Nephron progenitor cell (in vitro differentiated cells): ENCODE results near the gene SPX.

Experiments
- DNase-seq: peaks from one replicate; pipeline ENCODE4 v3.0.0; 2021
- H3K27ac Mint-ChIP-seq: 2 replicates; pipeline ENCODE4 v1.8.0; 2021; ENCODE audit warnings: mild to moderate bottlenecking, moderate library complexity, mixed read lengths
- H3K27me3 Mint-ChIP-seq: 2 replicates; pipeline ENCODE4 v1.8.0; 2021; ENCODE audit warnings: mild to moderate bottlenecking, low read depth, mixed read lengths; ENCODE audit not compliant: poor library complexity
- H3K36me3 Mint-ChIP-seq: 2 replicates; pipeline ENCODE4 v1.8.0; 2021; ENCODE audit warnings: low read depth, mixed read lengths
- H3K4me1 Mint-ChIP-seq: 2 replicates; pipeline ENCODE4 v1.8.0; 2021; ENCODE audit warnings: mixed read lengths
- H3K4me3 Mint-ChIP-seq: 2 replicates; pipeline ENCODE4 v1.8.0; 2021; ENCODE audit warnings: mild to moderate bottlenecking, moderate library complexity, mixed read lengths
- H3K9me3 Mint-ChIP-seq: 2 replicates; pipeline ENCODE4 v1.8.0; 2021; ENCODE audit warnings: mild to moderate bottlenecking, moderate library complexity, mixed read lengths
- CTCF ChIP-seq: fragments of 200-600 bp; sonication (generic); IDR thresholded peaks from 2 replicates; pipeline ENCODE4 v1.5.0; 2021; ENCODE audit warnings: antibody characterized with exemption

Gene SPX

GRCh38 chr12:21568115-21568514 lies 42.0 kb downstream of the SPX start:
- Mint-ChIP-seq H3K36me3 (no peaks in the 10 kb centered on the region), H3K27me3 (no peaks in the 10 kb centered on the region), H3K4me1 (no peaks in the 10 kb centered on the region), H3K4me3 (no peak overlapping the region), H3K9me3 (no peaks in the 10 kb centered on the region), H3K27ac (no peak overlapping the region)
- no peak for TF ChIP-seq CTCF
- no peak for DNase-seq

GRCh38 chr12:21571046-21571445 lies 45.0 kb downstream of the SPX start:
- H3K27me3 Mint-ChIP-seq: peaks cover 4% of the 10 kb centered on the region
- DNase-seq: no peak

DNA sequence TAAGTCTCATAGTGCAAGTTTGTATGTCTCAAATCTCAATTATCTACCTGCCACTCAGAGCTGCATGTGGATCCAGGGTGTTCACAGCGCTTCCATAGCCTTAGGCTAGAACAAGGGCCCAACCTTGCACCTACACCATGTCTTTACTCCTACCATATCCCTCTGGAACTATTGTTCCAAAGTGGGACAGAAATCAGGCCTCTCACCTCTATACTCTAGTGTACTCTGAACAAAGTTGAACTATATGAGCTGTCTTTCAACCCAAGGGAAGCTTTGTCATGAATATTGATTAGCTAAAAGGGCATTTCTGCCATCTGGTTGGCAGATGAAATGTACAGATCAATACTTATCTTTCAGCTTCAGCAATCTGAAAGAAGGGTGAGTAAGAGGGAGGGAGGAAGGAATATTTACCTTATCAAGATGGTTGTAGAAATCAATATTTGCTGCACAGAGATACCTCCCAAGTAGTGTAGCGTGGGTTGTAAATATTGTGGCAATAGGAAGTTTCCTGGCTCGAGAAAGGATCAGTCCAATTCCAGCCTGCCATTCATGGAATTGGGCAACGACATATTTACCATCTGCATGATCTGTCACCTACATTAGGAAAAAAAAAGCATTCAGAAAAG lies 47.8 kb downstream of the SPX start:
- Mint-ChIP-seq H3K27ac (no peak overlapping the region), H3K4me1 (no peaks in the 10 kb centered on the region), H3K4me3 (no peak overlapping the region), H3K36me3 (no peaks in the 10 kb centered on the region), H3K9me3 (no peaks in the 10 kb centered on the region), H3K27me3 (peaks cover 10% of the 10 kb centered on the region)
- TF ChIP-seq CTCF: no peak
- no peak for DNase-seq

More at GRCh38 chr12:21571046-21571445, 45.0 kb downstream of the SPX start:
- Mint-ChIP-seq H3K36me3 (no peaks in the 10 kb centered on the region), H3K4me3 (no peak overlapping the region), H3K9me3 (no peaks in the 10 kb centered on the region), H3K4me1 (no peaks in the 10 kb centered on the region), H3K27ac (no peak overlapping the region)
- no peak for TF ChIP-seq CTCF

- no peaks in the 10 kb centered on the region for H3K9me3 Mint-ChIP-seq
- no peaks in the 10 kb centered on the region for H3K4me1 Mint-ChIP-seq
- H3K27ac Mint-ChIP-seq: no peak overlapping the region
- no peak overlapping the region for H3K4me3 Mint-ChIP-seq
- DNase-seq: no peak
- H3K36me3 Mint-ChIP-seq: no peaks in the 10 kb centered on the region
- peaks cover 16% of the 10 kb centered on the region for H3K27me3 Mint-ChIP-seq
- no peak for TF ChIP-seq CTCF
Observed at GRCh38 chr12:21576431-21576830, 50.3 kb downstream of the SPX start.

- no peak for DNase-seq
- Mint-ChIP-seq H3K4me1 (no peaks in the 10 kb centered on the region), H3K9me3 (no peaks in the 10 kb centered on the region), H3K36me3 (no peaks in the 10 kb centered on the region), H3K27me3 (peaks cover 16% of the 10 kb centered on the region), H3K27ac (no peak overlapping the region), H3K4me3 (no peak overlapping the region)
- no peak for TF ChIP-seq CTCF
Observed at GRCh38 chr12:21577516-21577915, 51.4 kb downstream of the SPX start.

DNA sequence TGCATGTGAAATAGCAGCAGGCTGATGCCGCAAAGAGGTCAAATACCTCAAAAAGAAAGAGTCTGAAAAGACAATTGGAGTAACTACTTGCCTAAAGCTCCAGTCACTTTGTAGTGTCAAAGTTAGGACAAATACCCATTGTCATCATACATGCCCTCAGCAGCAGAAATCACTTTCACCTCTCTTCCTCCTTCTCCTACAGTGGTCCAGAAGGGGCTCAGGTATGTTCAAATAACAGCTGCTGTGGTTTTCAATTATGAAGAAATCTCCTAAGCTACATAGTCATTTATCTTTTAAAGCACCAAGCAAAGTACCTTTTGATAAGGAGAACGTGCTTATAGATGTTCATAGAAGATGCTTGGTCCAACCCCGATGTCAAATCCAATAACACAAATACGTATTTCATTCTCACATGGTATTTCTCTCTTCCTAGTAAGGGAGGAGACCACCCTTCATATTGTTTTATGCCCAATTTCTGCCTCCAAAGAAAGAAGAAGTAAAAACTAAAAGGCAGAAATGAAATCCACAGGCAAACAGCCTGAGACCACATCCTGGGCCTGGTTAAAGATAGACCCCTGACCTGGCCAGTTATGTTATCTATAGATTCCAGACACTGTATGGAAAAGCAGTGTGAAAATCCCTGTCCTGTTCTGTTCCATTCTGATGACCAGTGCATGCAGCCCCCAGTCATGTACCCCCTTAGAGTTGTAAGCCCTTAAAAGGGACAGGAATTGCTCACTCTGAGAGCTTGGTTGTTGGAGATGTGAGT lies 54.8 kb downstream of the SPX start:
- Mint-ChIP-seq H3K4me3 (no peak overlapping the region), H3K36me3 (no peaks in the 10 kb centered on the region)
- DNase-seq: no peak

More for the DNA sequence above, 54.8 kb downstream of the SPX start:
- H3K27ac Mint-ChIP-seq: no peak overlapping the region
- no peak for TF ChIP-seq CTCF
- H3K27me3 Mint-ChIP-seq: peaks cover 13% of the 10 kb centered on the region
- H3K9me3 Mint-ChIP-seq: no peaks in the 10 kb centered on the region
- H3K4me1 Mint-ChIP-seq: no peaks in the 10 kb centered on the region
